ENCODE results near the gene TXNRD3. TPM values are rescaled to one million over a fixed set of nuclear protein-coding genes. Genes with fewer than 3 reads are reported as not detected.
A peak's percentile ranks its signal among the peaks of the same experiment; 100 is the strongest.
"Not testable (repeated sequence)": the region's sequence is repeated elsewhere in the genome, so short reads cannot be mapped to it uniquely, and the experiment has no call there.

Gene TXNRD3
- total RNA-seq, 1 experiment from 2014 or later = 4.5 TPM

GRCh38 chr3:126599101-126599500 lies 55.8 kb downstream of the TXNRD3 start:
- no peak for DNase-seq (ENCODE audit: low spot score)

- DNase-seq (ENCODE audit: low spot score) = not testable (repeated sequence)
These were observed 59.4 kb downstream of the TXNRD3 start for GRCh38 chr3:126595479-126595878.

DNA sequence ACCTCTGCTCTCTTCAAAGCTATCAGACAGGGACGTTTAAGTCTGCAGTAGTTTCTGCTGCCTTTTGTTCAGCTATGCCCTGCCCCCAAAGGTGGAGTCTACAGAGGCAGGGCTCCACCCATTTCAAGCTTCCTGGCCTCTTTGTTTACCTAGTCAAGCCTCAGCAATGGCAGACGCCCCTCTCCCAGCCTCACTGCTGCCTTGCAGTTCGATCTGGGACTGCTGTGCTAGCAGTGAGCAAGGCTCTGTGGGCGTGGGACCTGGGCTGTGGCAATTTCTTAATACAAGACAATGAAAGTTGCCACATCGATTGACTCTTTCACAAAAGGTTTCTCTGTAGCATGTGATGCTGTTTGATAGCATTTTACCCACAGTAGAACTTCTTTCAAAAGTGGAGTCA lies 63.4 kb downstream of the TXNRD3 start:
- not testable (repeated sequence) for DNase-seq (ENCODE audit: low spot score)

DNA sequence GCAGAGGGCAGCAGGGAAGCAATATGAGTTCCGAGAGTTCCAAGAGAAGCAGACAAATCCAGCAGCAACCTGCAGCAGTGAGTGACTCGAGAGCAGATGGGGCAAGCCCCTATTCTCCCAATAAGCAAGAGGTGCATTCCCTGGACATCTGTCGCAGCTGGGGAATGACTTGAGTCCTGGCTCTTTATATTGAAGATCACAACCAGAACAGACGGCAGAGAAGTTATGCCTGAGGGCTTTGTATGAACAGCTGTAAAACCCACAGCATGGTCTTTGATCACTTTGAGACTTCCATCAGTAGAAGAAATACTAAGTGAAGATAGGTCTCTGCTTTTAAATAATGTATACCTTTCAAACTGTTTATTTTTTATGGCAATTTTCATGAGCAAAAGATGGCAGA lies 72.6 kb downstream of the TXNRD3 start:
- no peak for DNase-seq (ENCODE audit: low spot score)

DNA sequence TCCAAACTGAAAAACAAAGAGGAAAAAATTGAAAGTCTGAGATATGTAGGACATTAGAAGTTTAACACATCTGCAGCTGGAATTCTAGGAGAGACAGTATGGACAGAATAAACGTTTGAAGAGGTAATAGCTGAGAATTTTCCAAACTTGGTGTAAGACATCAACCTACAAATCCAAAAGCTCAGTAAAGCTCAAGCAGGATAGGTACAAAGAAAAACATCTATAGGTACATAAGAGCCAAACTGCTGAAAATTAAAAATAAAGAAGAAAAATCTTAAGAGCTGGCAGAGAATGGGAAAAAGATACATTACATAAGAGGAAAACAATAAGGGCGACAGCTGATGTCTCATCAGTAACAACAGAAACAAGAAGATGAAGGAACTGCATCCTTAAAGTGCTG lies 73.4 kb downstream of the TXNRD3 start:
- no peak for DNase-seq (ENCODE audit: low spot score)

DNA sequence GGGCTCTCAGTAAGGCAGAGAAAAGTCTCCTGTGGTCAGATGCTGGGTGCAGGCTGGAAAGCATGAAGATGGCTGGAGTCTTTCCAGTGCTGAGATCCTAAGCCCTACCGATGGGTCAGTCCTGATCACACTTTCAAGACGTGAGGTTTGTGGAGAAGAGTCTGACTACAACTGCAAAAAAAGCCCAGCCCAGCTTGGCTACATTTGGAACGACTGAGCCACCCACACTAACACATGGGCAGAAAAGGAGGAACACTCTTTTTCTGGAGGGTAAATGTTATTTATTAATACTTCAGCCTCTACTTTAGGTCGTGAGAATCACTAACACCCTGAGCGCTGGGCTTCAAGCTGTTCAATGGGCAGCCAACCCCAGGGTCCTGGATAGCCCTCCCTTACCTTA lies 74.2 kb downstream of the TXNRD3 start:
- DNase-seq (ENCODE audit: low spot score) = no peak

DNA sequence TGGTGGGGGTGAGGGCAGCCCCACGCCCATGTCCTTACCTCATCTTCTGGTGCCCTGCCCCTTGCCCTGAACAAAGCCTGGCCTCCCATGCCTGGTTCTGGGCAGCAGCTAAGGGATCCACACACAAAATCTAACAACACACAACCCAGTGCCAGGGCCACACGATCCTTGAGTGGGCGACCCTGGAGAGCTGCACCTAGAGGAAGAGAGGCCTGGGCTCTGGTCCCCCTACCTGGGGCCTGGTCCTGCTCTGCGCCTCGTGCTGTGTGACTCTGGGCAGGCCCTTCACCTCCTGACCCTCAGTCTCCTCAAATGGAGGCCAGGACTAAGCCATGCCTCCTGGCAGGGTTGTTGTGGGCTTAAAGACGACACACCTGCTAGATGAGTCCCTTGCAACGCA lies 76.2 kb downstream of the TXNRD3 start:
- no peak for DNase-seq (ENCODE audit: low spot score)

GRCh38 chr3:126577261-126577660 lies 77.7 kb downstream of the TXNRD3 start:
- DNase-seq (ENCODE audit: low spot score) = no peak

- peak; percentile 14 for DNase-seq (ENCODE audit: low spot score)
These were observed 81.3 kb downstream of the TXNRD3 start for GRCh38 chr3:126573492-126574117.

DNA sequence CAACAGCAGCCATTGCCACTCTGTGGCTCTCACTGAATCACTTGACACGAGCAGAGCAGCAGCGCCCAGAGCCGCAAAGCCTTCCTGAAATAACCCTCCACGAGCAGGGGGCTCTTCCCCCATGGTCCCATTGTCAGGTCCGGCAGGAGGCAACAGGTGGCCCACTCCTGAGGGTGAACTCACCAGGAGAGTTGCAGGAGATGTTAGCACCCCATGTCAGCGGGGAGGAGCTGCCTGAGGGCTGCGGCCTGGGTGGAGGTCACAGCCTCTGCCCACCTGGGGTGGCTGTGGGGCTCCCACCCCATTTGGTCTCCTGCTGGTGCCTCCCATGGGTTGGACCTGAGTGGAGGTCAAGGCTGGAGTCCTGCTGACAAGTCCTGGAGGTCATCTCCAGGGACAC lies 83.8 kb downstream of the TXNRD3 start:
- no peak for DNase-seq (ENCODE audit: low spot score)

DNA sequence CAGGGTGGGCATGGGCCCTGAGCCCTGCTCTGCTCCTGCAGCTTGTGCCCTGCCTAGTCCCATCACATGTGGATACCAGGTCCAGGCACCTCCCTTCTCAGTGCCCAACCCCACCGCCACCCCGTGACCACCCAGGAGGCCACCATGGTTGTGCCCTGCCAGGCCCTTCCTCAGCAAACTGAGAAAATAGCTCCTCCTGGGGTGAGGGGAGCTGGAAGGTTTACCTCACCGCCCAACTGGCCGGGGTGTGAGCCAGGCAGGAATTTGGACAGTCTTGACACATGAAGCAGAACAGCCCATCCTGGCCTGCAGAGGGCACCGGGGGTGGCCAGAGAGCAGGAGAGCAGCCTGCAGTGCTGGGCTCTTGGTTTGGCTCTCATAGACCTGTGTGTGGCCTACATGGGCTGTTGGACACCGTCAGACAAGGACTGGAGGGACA lies 84.8 kb downstream of the TXNRD3 start:
- no peak for DNase-seq (ENCODE audit: low spot score)

- DNase-seq (ENCODE audit: low spot score) = no peak
These were observed 85.4 kb downstream of the TXNRD3 start for GRCh38 chr3:126569390-126569975.

GRCh38 chr3:126568776-126569342 lies 86.1 kb downstream of the TXNRD3 start:
- DNase-seq (ENCODE audit: low spot score) = no peak

DNA sequence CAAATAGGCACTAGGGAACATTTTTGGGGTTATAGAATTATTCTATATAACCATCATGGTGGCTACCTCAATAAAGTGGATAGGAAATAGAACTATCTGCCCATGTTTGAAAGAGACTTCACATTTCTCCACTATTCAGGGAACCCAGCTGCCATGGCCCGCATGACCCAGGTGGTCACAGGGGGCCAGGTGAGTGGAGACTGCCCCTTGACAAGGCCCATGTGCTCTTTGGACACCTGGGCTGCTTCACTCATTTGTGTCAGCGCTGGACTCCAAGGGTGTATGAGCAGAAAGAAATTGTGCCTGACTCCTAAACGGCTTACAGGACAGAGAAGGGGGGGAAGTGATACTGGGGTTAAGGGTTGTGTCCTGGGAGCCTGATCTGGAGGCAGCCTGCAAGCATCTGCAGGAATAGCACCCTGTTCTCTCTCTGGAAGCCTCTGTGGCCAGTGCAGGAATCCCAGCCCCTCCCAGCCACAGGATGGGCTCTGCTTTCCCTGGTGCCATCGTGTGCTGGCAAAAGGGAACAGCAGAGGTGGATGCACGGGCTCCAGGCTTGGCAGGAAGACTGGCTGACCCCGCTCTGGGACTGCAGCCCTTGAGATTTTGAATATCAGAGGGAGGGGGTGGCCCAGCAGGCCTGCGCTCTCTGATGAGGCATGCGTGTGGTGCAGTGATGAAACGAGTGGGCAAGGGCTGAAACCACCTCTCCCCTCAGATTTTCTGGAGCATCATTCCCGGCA lies 87.1 kb downstream of the TXNRD3 start:
- DNase-seq (ENCODE audit: low spot score) = peak; percentile 41

- no peak for DNase-seq (ENCODE audit: low spot score)
These were observed 92.1 kb downstream of the TXNRD3 start for GRCh38 chr3:126562737-126563276.

DNA sequence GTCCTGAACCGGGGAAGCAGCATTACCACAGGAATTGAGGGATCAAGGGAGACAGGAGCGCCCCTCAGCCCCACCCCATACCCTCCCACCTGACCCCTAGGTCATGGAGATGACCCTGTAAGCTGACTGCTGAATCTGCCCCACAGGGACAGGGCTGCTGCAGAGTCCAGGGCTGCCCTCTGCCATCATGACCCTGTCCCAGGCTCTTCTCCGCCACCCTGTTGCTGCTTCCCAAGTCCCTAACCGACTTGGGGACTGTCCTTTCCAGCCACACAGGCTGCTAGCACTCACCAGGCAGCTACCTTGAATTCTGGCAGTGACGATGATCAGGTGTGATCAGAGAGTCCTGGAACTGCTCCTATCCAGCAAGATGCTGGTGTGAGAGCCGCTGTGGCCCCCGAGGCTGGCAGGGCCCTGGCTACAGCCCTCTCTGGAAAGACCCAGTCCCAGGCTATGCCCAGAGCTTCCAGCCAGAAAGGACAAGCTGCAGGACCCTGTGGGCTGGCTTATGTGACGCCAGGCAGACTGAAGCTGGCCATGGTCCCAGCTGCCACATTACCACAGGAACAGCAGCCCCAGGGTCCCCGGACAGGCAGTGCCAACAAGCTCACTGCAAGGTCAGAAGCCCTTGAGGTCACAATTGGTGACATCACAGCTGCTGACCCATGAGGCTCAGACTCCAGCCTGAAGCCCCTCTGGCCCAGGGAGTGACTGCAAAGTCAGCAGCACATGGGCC lies 96.4 kb downstream of the TXNRD3 start, which contains the start of gene C3orf22:
Gene C3orf22 (minus strand): TSS at position 597 of the 736 bp plus-strand sequence. CDS start 5,542 bp downstream, outside the sequence.
- DNase-seq (ENCODE audit: low spot score) = no peak

- no peak for DNase-seq (ENCODE audit: low spot score)
These were observed 97.2 kb downstream of the TXNRD3 start for GRCh38 chr3:126557761-126558160.

DNA sequence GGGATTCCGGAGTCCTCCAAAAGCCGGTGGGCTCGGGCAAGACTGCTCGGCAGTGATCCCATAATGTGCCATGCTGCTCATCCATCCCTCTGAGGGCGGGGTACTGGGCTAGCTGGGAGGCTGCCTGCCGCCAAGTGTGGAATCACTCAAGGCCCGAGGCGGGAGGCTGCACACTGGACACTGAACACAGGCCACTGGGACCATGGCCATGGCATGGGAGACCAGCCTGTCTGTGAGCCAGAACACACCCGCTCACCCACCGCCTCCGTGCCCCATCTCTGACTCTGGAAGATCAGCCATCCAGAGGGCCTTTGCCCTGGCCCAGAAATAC lies 97.5 kb downstream of the TXNRD3 start:
- no peak for DNase-seq (ENCODE audit: low spot score)

All from HT-29 (cell line).